CD4-positive, alpha-beta T cell (primary cell): Measurements from ENCODE around the gene NPIPB8. TPM values are rescaled to one million over a fixed set of nuclear protein-coding genes. Genes with fewer than 3 reads are reported as not detected.
A peak's percentile ranks its signal among the peaks of the same experiment; 100 is the strongest.
"Not testable (repeated sequence)": the region's sequence is repeated elsewhere in the genome, so short reads cannot be mapped to it uniquely, and the experiment has no call there.

ENCODE experiments used
- ATAC-seq: fragments of 200-7000 bp; cut with Tn5 transposase; one replicate; pipeline ENCODE4 v1.10.0; 2022; ENCODE audit warnings: mild to moderate bottlenecking; ENCODE audit not compliant: poor library complexity
- CTCF ChIA-PET: fragments of 350-600 bp; sonication (Branson Sonifier 250); formaldehyde crosslinking; loops from one replicate; lab custom pipeline; 2021; ENCODE audit warnings: antibody characterized with exemption, inconsistent platforms; lab: Charles Lee
- POLR2A ChIA-PET: fragments of 350-600 bp; sonication (Branson Sonifier 250); formaldehyde crosslinking; loops from one replicate; lab custom pipeline; 2021; ENCODE audit warnings: antibody characterized with exemption, inconsistent platforms; lab: Charles Lee
- DNase-seq, 14 experiments: peaks; one replicate each; pipeline ENCODE4 v3.0.0-alpha.2; 2013 to 2020; ENCODE audit warnings: mixed read lengths in 2 of 14
- H3K27ac ChIP-seq, 2 donors: one replicate each; pipeline versions ENCODE4 v1.5.1 to v1.7.0; 2013; ENCODE audit warnings: low read length in 2 of 2, low read depth in 1 of 2, mild to moderate bottlenecking in 1 of 2
- H3K27me3 ChIP-seq, 2 experiments: 1 replicate in 1 of 2; 2 replicates in 1 of 2; pipeline versions ENCODE4 v1.6.1 to v1.7.0; 2013; ENCODE audit warnings: low read length in 2 of 2, control low read depth in 1 of 2, mild to moderate bottlenecking in 1 of 2, moderate library complexity in 1 of 2; ENCODE audit not compliant: insufficient read depth in 2 of 2, control insufficient read depth in 1 of 2
- H3K36me3 ChIP-seq: one replicate; pipeline ENCODE4 v1.6.1; 2013; ENCODE audit warnings: low read length, control low read depth; ENCODE audit not compliant: insufficient read depth
- H3K4me1 ChIP-seq: one replicate; pipeline ENCODE4 v1.6.1; 2013; ENCODE audit warnings: low read length, control low read depth; ENCODE audit not compliant: insufficient read depth
- H3K4me3 ChIP-seq: one replicate; pipeline ENCODE4 v1.5.1; 2013; ENCODE audit warnings: mild to moderate bottlenecking, low read length, moderate library complexity
- H3K9me3 ChIP-seq, 2 experiments: 1 replicate in 1 of 2; 2 replicates in 1 of 2; pipeline versions ENCODE4 v1.6.1 to v1.7.0; 2013; ENCODE audit warnings: low read length in 2 of 2, mild to moderate bottlenecking in 2 of 2, control low read depth in 1 of 2, moderate library complexity in 1 of 2; ENCODE audit not compliant: control insufficient read depth in 1 of 2, insufficient read depth in 1 of 2
- H3K27ac Mint-ChIP-seq: one replicate; pipeline ENCODE4 v1.8.0; 2020; ENCODE audit warnings: mixed read lengths
- H3K27me3 Mint-ChIP-seq: one replicate; pipeline ENCODE4 v1.8.0; 2021; ENCODE audit warnings: mixed read lengths
- H3K36me3 Mint-ChIP-seq: one replicate; pipeline ENCODE4 v1.8.0; 2021; ENCODE audit warnings: low read depth, mixed read lengths
- H3K4me1 Mint-ChIP-seq: one replicate; pipeline ENCODE4 v1.8.0; 2021; ENCODE audit warnings: low read depth, mixed read lengths
- H3K4me3 Mint-ChIP-seq: one replicate; pipeline ENCODE4 v1.8.0; 2020; ENCODE audit warnings: mild to moderate bottlenecking, mixed read lengths
- H3K9me3 Mint-ChIP-seq: one replicate; pipeline ENCODE4 v1.8.0; 2020; ENCODE audit warnings: mixed read lengths
- intact Hi-C, 2 experiments: fragments of 100-400 bp; cut with DNase I in 1 of 2; cut with micrococcal nuclease in 1 of 2; formaldehyde crosslinking; loops; one replicate each; pipeline versions ENCODE4 v1.15.1 to v1.9.0; 2023 to 2025; cut with DNase I, micrococcal nuclease
- total RNA-seq, 174 experiments: library from RNA in 2 of 174; stranded (reverse) in 2 of 174; gene quantifications; one replicate each; pipeline ENCODE4 v1.2.3 and lab custom pipeline; 2021 to 2026
- TF ChIP-seq, protein P1 (sequence below): fragments of 200-600 bp; IDR thresholded peaks from one replicate; pipeline ENCODE4 v1.8.0; 2022; ENCODE audit warnings: antibody characterized with exemption, mild to moderate bottlenecking

The NPIPB8 gene
- total RNA-seq, 2 experiments from 2014 or later, result 0.58 TPM; not detected in 1

GRCh38 chr16:28609631-28610594 is 28.0 kb upstream of the NPIPB8 start, which contains the start of gene SULT1A1:
Gene SULT1A1 (minus strand): TSS chr16:28610044. CDS start chr16:28608855, 1,189 bp downstream.
- peaks cover 6% of the 10 kb centered on the region for H3K4me1 ChIP-seq
- H3K4me3 ChIP-seq, result no peak within 1 kb of the TSS
- ChIA-PET POLR2A (interaction anchor here (0.6 to 1.4 kb wide), 3 partner anchors 14 to 118 kb away, joined by 3 to 5 read pairs (median 4); partner anchors contain the start of gene CLN3), CTCF (interaction anchor here (0.6 kb wide), 1 partner anchor 452 kb away, joined by 3 read pairs; no protein-coding TSS in a partner anchor)
- H3K4me3 Mint-ChIP-seq, result no peak within 1 kb of the TSS
- DNase-seq (peak in 3 of 14 experiments; percentile 8 to 17 (median 8)), ATAC-seq (no peak)
- H3K4me1 Mint-ChIP-seq, result peaks cover 15% of the 10 kb centered on the region
- H3K36me3 ChIP-seq, result no peaks in the 10 kb centered on the region
- no peaks in the 10 kb centered on the region for H3K36me3 Mint-ChIP-seq
- H3K27ac Mint-ChIP-seq, result peak within 1 kb of the TSS; percentile 17
- H3K9me3 Mint-ChIP-seq, result no peaks in the 10 kb centered on the region
- no peaks in the 10 kb centered on the region for H3K27me3 Mint-ChIP-seq
- TF ChIP-seq, protein P1, sequence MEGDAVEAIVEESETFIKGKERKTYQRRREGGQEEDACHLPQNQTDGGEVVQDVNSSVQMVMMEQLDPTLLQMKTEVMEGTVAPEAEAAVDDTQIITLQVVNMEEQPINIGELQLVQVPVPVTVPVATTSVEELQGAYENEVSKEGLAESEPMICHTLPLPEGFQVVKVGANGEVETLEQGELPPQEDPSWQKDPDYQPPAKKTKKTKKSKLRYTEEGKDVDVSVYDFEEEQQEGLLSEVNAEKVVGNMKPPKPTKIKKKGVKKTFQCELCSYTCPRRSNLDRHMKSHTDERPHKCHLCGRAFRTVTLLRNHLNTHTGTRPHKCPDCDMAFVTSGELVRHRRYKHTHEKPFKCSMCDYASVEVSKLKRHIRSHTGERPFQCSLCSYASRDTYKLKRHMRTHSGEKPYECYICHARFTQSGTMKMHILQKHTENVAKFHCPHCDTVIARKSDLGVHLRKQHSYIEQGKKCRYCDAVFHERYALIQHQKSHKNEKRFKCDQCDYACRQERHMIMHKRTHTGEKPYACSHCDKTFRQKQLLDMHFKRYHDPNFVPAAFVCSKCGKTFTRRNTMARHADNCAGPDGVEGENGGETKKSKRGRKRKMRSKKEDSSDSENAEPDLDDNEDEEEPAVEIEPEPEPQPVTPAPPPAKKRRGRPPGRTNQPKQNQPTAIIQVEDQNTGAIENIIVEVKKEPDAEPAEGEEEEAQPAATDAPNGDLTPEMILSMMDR, result no peak
- no peaks in the 10 kb centered on the region for H3K9me3 ChIP-seq
- H3K27me3 ChIP-seq, result no peaks in the 10 kb centered on the region
- intact Hi-C loops, result loop anchor here in 1 of 2 experiments (10.0 kb wide), 1 partner anchor 55 kb away; the partner anchor contains the start of gene SGF29
- H3K27ac ChIP-seq, result no peak within 1 kb of the TSS

GRCh38 chr16:28610595-28611191 is 27.2 kb upstream of the NPIPB8 start:
- Mint-ChIP-seq H3K36me3 (no peaks in the 10 kb centered on the region), H3K4me1 (peaks cover 15% of the 10 kb centered on the region), H3K9me3 (no peaks in the 10 kb centered on the region), H3K4me3 (no peak overlapping the region), H3K27me3 (no peaks in the 10 kb centered on the region), H3K27ac (no peak overlapping the region)
- ChIA-PET CTCF (interaction anchor here (0.6 kb wide), 1 partner anchor 453 kb away, joined by 3 read pairs; no protein-coding TSS in a partner anchor), POLR2A (interaction anchor here (1.4 kb wide), 1 partner anchor 13 kb away, joined by 5 read pairs; no protein-coding TSS in a partner anchor)
- H3K27me3 ChIP-seq, result no peaks in the 10 kb centered on the region
- ATAC-seq (no peak), DNase-seq (no peak)
- H3K4me1 ChIP-seq, result peaks cover 6% of the 10 kb centered on the region
- H3K36me3 ChIP-seq, result no peaks in the 10 kb centered on the region
- no peak overlapping the region for H3K4me3 ChIP-seq
- TF ChIP-seq, protein P1, result no peak
- H3K9me3 ChIP-seq, result no peaks in the 10 kb centered on the region
- intact Hi-C loops, result loop anchor here in 1 of 2 experiments (10.0 kb wide), 1 partner anchor 56 kb away; the partner anchor contains the start of gene SGF29
- no peak overlapping the region for H3K27ac ChIP-seq

DNA sequence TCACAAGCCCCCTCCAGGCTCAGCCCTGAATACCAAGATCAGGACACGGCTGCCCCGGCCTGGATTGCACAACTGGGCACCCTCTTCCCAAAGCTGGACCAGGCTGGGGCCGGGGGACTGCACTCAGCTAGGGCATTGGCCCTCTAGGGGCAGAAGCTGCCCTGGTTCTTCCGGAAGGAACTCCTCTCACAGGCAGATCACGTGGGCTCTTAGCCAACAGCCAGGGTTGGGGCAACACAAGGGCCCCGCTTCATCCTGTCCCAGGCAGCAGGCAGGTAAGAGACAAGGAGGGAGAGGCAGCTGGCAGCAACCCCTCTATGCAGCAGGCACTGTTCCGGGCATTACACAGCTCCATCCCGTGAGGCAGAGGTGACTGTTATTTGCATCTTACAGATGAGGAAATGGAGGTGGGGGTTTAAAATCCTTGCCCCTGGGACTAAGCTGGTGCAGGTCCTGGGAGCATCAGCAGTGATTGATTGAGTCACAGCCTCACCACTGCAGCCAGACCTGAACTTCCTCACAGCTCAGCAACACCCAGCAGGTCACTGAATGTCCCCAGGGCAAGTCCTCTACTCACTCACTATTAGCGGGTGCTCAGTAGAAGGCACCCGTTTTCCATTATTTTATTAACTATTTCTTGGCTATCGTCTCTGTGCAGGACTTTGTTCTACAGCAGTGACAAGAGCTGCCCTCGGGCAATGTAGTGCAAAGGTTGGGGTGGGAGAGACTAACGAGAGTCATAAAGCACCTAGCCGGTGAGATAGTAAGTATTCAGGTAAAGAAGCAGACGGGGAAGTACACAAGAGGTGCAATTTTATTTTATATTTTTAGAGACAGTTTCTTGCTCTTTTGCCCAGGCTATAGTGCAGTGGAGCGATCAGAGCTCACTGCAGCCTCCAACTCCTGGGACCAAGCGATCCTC is 25.2 kb upstream of the NPIPB8 start:
- H3K27ac ChIP-seq, H3K27ac Mint-ChIP-seq, H3K27me3 Mint-ChIP-seq, H3K36me3 Mint-ChIP-seq, H3K9me3 ChIP-seq, H3K4me3 ChIP-seq, H3K4me1 ChIP-seq, H3K36me3 ChIP-seq, H3K27me3 ChIP-seq, H3K4me3 Mint-ChIP-seq, CTCF ChIA-PET, POLR2A ChIA-PET, DNase-seq, H3K9me3 Mint-ChIP-seq: not testable (repeated sequence)
- intact Hi-C loops, result loop anchor here in 1 of 2 experiments (10.0 kb wide), 1 partner anchor 58 kb away; the partner anchor contains the start of gene SGF29
- peak; percentile 96 for ATAC-seq
- H3K4me1 Mint-ChIP-seq, result peaks cover 15% of the 10 kb centered on the region

DNA sequence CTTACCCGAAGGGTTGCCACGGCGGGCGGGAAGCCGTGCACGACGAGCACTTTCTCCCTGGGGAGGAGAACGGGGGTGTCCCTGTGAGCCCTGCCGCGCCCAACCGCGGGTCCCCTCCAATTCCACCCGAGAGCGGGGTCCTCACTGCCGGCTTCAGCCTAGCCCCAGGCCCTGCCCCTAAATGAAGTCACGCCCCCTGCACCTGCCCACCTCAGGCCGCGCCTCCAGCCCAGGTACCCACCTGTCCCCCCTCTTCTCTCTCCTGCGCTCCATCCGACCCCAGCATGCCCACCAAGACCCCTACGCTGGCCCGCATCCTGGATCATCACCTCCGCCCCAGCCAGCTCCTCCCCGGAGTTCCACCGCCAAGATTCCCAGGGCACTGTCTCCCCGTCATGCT is 24.0 kb upstream of the NPIPB8 start:
- H3K4me3 ChIP-seq, H3K36me3 ChIP-seq, DNase-seq, POLR2A ChIA-PET, H3K27ac ChIP-seq, H3K4me1 ChIP-seq, H3K27me3 Mint-ChIP-seq, H3K36me3 Mint-ChIP-seq, H3K9me3 ChIP-seq, H3K27ac Mint-ChIP-seq, H3K27me3 ChIP-seq, H3K9me3 Mint-ChIP-seq, CTCF ChIA-PET, ATAC-seq, H3K4me3 Mint-ChIP-seq: not testable (repeated sequence)
- intact Hi-C loops, result loop anchor here in 1 of 2 experiments (10.0 kb wide), 1 partner anchor 59 kb away; the partner anchor contains the start of gene SGF29
- H3K4me1 Mint-ChIP-seq, result peaks cover 15% of the 10 kb centered on the region
